NCI-H2196 treated with DMSO at 0.1 percent for 48 hours (cell line): ENCODE results near the gene REXO5.
"Not testable (repeated sequence)": the region's sequence is repeated elsewhere in the genome, so short reads cannot be mapped to it uniquely, and the experiment has no call there.

Experiments
- DNase-seq: peaks from one replicate; lab custom pipeline; 2025; ENCODE audit not compliant: unreplicated experiment; lab: John Stamatoyannopoulos, UW

The REXO5 gene

DNA sequence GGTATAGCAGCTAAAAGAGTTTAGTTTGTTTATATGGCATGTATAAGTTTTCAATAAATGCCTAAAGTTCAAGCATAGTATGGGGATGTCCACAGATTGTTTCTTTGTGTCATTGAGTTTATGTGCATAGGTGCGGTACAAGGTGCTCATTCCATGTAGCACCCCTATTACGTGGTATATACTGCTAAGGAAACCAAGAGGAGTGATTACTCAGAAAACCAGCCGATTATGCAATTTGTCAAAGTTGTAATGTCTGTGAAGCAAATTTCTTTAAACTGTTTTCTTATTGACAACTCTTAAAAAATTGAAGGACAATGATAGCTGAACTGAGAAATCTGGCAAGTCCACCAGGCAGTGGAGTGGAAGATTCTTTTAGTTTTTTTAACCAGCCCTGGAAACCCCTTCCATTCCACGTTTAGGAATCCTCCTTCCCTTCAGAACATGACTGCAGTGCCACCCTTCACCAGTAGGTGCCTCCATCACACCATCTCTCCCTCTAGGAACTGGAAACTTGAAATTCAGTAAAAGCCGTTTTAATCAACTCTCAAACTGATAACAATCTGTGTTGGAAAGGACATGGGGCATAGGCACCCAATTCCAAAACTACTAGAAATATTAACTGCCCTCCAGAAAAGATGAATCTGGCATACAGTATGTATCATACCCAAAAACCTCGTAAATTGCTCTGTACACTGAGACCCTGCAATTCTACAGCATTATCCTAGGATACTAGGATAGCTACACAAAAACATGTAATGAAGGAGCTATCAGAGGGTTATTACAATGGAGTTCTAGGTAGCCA lies 43.5 kb downstream of the REXO5 start:
- DNase-seq, result peak; percentile 17

- DNase-seq, result no peak
Observed at GRCh38 chr16:20850981-20851380, 44.7 kb downstream of the REXO5 start.

DNA sequence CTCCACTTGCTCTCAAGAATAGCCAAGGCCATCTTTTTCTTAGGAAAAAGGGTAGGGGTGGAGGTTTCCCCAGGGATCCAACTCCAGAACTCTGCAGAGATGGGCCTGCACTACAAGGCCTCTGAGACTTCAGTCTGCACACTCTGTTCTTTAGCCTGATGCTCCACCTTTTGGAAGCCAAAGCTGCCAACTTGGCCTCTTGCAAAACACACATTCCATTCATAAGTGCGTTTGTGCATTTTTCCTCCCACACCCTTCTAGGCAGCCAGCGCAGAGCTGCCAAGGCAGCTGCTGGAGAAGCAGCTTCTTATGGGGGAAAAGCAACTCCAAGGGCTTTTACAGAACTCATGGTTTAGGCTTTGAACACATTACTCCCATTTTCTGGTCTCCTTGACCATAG lies 45.3 kb downstream of the REXO5 start:
- DNase-seq, result no peak

- DNase-seq, result no peak
Observed at GRCh38 chr16:20853143-20853542, 46.8 kb downstream of the REXO5 start.

GRCh38 chr16:20853981-20854620 lies 47.8 kb downstream of the REXO5 start:
- no peak for DNase-seq

DNA sequence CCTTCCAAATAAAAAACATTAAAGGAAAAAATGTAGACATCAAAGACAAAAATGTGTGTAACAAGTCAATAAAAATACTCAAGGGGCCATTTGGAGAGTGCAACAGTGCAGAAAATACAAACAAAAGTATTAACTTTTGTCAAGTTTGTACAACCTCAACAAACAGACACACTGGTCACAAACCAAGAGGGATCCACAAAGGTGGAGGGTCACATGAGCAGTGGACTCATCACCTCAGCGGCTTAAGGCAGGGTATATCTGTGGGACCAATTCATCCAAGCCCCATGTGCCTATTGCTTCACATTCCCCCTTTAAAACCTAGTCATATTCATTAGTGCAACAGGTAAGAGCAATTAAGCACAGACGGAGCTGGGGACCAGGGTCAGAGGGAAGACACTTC lies 48.6 kb downstream of the REXO5 start:
- DNase-seq, result no peak

DNA sequence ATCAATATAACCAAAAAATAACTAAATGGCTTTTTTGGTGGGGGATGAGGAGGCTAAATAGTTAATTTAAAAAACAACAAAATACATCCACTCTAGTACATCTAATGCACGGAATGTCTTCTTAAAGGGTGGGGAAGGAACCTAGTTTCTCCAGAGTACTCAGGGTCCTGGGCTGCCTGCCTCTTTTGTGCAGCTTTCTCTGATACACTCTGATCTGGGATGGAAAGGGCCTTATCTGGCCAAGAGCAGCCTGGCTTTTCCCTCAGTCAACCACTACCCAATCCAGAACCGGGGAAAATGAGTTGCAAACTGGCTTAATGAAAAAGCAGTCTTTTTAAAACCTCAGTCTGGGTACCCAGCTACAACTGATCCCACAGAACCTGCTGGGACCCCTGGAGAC lies 51.0 kb downstream of the REXO5 start:
- DNase-seq, result no peak

DNA sequence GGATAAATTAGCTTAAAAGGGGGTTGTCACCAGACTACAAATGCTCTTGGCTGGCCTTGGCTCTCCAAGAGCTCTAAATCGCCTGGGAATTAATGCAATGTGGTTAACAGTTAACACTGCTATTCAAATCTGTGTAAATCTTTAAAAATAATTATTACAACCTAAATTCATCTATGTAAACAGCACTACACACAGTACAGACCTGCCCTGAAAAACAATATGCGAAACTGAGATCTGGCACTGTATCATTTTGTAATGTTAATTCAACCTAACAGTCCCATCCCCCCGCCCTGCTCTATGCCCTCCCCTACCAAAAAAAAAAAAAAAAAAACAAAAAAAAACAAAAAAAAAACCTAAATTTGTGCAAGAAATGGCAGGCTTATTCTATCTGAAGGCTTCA lies 52.9 kb downstream of the REXO5 start:
- DNase-seq, result no peak

GRCh38 chr16:20859699-20860098 lies 53.4 kb downstream of the REXO5 start:
- DNase-seq, result no peak

- DNase-seq, result no peak
Observed at GRCh38 chr16:20860361-20860760, 54.0 kb downstream of the REXO5 start.

DNA sequence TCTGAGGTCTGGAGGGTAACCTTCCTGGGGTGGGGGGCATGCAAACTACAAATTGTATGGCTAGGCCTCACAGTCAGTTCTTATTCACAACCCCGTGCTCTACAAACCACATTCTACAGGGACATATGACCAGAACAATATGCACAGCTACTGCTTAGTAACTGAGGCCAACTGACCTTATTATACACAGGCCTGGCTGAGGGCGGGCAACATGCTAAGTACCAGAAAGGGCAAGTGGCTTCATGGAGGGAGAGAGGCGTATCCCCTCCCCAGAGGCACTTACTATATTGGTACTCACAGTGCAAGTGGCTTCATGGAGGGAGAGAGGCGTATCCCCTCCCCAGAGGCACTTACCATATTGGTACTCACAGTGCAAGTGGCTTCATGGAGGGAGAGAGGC lies 54.7 kb downstream of the REXO5 start:
- not testable (repeated sequence) for DNase-seq

DNA sequence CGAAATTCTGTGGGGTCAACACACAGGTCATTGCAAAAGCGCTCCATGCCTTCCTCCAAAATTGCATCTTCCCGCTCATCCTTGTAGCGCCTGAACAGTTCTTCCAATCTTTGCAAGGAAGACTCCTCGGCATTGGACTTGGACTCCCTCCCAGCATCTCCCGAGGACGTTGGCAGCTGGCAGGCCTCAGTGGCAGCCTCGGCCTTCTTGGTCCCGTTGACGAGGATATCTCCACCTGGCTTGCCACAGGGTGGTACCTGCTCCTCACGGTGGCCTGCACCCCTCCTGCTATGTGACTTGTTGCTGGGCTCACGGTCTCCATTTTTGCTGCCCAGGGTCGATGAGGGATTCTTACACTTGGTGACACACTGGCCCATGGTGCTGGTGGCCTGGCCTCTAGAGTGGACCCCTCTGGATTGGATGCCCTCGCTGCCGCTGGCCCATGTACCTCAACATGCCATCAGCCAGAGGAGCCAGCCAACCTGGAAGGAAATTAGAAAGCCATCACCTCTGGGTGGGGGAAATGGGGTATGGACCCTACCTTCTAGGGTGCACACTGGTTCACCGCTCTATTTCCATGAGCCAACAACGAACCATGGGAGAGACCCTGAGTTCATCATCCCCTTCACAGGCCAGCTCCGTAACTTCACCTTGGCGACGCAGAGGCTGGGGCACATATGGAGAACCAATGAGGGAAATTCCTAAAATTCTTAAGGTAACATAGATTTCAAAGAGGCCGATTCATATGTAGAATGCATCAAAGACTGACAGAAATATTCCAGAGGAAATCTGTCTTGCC lies 56.0 kb downstream of the REXO5 start:
- DNase-seq, result no peak

DNA sequence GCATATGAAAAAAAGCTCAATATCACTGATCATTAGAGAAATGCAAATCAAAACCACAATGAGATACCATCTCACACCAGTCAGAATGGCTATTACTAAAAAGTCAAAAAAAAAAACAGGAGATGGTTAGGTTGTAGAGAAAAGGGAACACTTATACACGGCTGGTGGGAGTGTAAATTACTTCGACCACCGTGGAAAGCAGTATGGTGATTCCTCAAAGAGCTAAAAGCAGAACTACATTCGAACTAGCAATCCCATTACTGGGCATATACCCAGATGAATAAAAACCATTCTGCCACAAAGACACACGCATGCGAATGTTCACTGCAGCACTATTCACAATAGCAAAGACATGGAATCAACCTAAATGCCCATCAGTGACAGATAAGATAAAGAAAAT lies 58.0 kb downstream of the REXO5 start:
- DNase-seq, result not testable (repeated sequence)

- no peak for DNase-seq
Observed at GRCh38 chr16:20865420-20866131, 59.2 kb downstream of the REXO5 start.

GRCh38 chr16:20866145-20866772 lies 59.9 kb downstream of the REXO5 start:
- DNase-seq, result no peak

- no peak for DNase-seq
Observed at GRCh38 chr16:20866801-20867200, 60.5 kb downstream of the REXO5 start.

DNA sequence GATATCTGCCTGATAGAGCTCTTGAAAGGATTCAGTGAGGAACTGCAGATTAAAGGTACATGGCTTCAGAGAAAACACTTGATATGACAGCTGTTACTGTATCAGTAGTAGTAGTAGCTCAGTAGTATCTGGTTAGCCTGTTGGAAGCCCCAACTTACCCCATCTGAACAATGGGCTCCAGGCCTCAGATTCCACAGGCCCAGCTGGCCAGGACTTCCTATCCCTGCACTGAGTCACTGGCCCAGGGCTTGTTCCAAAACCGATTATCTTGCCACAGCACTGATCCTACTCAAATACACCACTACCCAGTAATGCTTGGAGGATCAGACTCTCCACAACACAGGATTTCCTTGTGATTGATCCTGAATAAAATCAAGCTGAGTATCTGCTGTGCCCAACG lies 61.3 kb downstream of the REXO5 start:
- DNase-seq, result no peak

- DNase-seq, result peak; percentile 51
Observed at GRCh38 chr16:20868890-20869289, 62.6 kb downstream of the REXO5 start.

DNA sequence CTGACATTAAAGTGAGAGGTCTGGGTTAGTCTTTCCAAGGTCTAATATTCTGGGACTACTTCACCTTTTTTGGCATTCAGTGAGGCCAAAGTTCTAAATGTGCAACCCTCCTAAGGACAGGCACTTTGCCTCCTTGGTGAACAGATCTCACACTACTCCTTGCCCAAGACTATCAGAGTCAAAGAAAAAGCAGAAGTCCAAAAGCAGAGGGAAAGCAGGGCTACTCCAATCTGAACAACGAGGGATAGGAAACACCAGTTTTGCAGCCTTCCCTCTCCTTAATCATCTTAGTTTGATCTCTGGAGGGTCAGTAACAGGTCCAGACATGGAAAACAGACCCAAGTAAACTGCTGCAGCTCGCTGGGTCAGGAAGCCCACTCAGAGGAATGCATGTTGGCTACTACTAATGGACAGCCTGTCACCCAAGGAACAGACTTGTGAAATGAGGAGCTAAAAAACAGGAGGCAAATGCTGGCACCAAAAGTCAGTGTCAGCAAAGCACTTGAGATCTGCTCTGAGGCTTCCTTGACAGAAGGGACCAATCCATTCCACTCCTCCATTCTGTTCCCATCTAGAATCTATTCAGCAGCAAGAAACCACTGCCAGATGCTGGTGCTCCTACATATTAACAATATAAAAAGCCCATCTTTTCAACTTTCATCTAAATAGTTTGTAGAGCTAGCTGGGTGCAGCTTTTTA lies 63.9 kb downstream of the REXO5 start:
- DNase-seq, result no peak

DNA sequence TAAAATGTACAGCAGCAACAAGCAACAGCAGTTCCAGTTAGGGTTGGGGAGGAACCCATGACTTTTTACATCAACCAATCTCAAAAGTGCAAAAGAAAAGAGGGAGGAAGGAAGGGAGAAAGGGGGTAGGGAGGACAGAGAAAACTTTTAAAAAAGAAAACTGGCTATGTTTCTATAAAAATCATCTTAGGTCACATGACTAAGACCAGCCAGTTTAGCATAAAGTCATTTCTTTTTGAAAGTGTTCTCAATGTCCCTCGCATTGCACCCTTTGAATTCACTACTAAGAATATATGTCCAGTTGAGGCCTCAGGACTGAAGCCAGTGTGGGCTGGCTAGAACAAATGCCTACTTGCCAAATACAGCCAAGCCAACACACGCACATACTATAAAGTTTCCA lies 64.9 kb downstream of the REXO5 start:
- DNase-seq, result no peak
